Measurements from ENCODE around the gene MAL. TPM values are rescaled to one million over a fixed set of nuclear protein-coding genes. Genes with fewer than 3 reads are reported as not detected.
"Not testable (repeated sequence)": the region's sequence is repeated elsewhere in the genome, so short reads cannot be mapped to it uniquely, and the experiment has no call there.

MAL gene
- total RNA-seq, 1 experiment from 2014 or later, result not detected

DNA sequence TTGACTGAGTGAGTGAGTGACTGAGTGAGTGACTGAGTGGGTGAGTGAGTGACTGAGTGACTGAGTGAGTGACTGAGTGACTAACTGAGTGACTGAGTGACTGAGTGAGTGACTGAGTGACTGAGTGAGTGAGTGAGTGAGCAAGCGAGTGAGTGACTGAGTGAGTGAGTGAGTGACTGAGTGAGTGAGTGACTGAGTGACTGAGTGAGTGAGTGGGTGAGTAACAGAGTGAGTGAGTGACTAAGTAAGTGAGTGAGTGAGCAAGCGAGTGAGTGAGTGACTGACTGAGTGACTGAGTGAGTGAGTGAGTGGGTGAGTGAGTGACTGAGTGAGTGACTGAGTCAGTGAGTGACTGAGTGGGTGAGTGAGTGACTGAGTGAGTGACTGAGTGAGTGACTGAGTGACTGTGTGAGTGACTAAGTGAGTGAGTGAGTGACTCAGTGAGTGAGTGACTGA is 11.9 kb downstream of the MAL start:
- no peaks in the 10 kb centered on the region for H3K36me3 ChIP-seq (ENCODE audit: control insufficient read depth, insufficient read depth, low read length)
- Mint-ChIP-seq H3K36me3 (ENCODE audit: insufficient read depth, unreplicated experiment) (no peaks in the 10 kb centered on the region), H3K27ac (ENCODE audit: unreplicated experiment) (no peak overlapping the region), H3K27me3 (ENCODE audit: insufficient read depth, unreplicated experiment) (peaks cover 6% of the 10 kb centered on the region), H3K9me3 (ENCODE audit: unreplicated experiment) (peaks cover 44% of the 10 kb centered on the region), H3K4me1 (ENCODE audit: low read depth, unreplicated experiment) (no peaks in the 10 kb centered on the region), H3K4me3 (ENCODE audit: unreplicated experiment) (no peak overlapping the region)
- TF ChIP-seq, protein P1, sequence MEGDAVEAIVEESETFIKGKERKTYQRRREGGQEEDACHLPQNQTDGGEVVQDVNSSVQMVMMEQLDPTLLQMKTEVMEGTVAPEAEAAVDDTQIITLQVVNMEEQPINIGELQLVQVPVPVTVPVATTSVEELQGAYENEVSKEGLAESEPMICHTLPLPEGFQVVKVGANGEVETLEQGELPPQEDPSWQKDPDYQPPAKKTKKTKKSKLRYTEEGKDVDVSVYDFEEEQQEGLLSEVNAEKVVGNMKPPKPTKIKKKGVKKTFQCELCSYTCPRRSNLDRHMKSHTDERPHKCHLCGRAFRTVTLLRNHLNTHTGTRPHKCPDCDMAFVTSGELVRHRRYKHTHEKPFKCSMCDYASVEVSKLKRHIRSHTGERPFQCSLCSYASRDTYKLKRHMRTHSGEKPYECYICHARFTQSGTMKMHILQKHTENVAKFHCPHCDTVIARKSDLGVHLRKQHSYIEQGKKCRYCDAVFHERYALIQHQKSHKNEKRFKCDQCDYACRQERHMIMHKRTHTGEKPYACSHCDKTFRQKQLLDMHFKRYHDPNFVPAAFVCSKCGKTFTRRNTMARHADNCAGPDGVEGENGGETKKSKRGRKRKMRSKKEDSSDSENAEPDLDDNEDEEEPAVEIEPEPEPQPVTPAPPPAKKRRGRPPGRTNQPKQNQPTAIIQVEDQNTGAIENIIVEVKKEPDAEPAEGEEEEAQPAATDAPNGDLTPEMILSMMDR (IDR thresholded peaks at IDR 0.05; ENCODE audit: insufficient read depth in 1 of 2, low read depth in 1 of 2, low read length in 1 of 2, severe bottlenecking in 1 of 2, unreplicated experiment in 1 of 2), result no peak
- no peak for DNase-seq
- no peaks in the 10 kb centered on the region for H3K27me3 ChIP-seq (replicated peaks; ENCODE audit: control insufficient read depth, insufficient read depth, low read length)
- ChIA-PET POLR2A (no interaction called here), CTCF (no interaction called here)
- intact Hi-C loops (cut with micrococcal nuclease; ENCODE audit: unreplicated experiment), result no loop called here
- BruUV-seq (replicated peaks), result no TSS peak
- H3K9me3 ChIP-seq, result no peaks in the 10 kb centered on the region
- no peaks in the 10 kb centered on the region for H3K4me1 ChIP-seq
- H3K4me3 ChIP-seq (ENCODE audit: low read depth, low read length), result no peak overlapping the region

DNA sequence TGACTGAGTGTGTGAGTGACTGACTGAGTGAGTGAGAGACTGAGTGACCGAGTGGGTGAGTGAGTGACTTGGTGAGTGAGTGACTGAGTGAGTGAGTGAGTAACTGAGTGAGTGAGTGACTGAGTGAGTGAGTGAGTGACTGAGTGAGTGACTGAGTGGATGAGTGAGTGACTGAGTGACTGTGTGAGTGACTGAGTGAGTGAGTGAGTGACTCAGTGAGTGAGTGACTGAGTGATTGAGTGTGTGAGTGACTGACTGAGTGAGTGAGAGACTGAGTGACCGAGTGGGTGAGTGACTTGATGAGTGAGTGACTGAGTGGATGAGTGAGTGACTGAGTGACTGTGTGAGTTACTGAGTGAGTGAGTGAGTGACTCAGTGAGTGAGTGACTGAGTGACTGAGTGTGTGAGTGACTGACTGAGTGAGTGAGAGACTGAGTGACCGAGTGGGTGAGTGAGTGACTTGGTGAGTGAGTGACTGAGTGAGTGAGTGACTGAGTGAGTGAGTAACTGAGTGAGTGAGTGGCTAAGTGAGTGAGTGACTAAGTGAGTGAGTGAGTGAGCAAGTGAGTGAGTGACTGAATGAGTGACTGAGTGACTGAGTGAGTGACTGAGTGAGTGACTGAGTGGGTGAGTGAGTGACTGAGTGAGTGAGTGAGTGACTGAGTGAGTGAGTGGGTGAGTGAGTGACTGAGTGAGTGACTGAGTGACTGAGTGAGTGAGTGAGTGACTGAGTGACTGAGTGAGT is 12.5 kb downstream of the MAL start:
- H3K36me3 ChIP-seq (ENCODE audit: control insufficient read depth, insufficient read depth, low read length); DNase-seq; POLR2A ChIA-PET; H3K27me3 Mint-ChIP-seq (ENCODE audit: insufficient read depth, unreplicated experiment); H3K4me3 ChIP-seq (ENCODE audit: low read depth, low read length); CTCF ChIA-PET; H3K4me3 Mint-ChIP-seq (ENCODE audit: unreplicated experiment); H3K27ac Mint-ChIP-seq (ENCODE audit: unreplicated experiment); H3K36me3 Mint-ChIP-seq (ENCODE audit: insufficient read depth, unreplicated experiment); H3K27me3 ChIP-seq (replicated peaks; ENCODE audit: control insufficient read depth, insufficient read depth, low read length); H3K4me1 ChIP-seq; H3K9me3 ChIP-seq; H3K4me1 Mint-ChIP-seq (ENCODE audit: low read depth, unreplicated experiment); BruUV-seq (replicated peaks); intact Hi-C loops (cut with micrococcal nuclease; ENCODE audit: unreplicated experiment): not testable (repeated sequence)
- peaks cover 44% of the 10 kb centered on the region for H3K9me3 Mint-ChIP-seq (ENCODE audit: unreplicated experiment)

DNA sequence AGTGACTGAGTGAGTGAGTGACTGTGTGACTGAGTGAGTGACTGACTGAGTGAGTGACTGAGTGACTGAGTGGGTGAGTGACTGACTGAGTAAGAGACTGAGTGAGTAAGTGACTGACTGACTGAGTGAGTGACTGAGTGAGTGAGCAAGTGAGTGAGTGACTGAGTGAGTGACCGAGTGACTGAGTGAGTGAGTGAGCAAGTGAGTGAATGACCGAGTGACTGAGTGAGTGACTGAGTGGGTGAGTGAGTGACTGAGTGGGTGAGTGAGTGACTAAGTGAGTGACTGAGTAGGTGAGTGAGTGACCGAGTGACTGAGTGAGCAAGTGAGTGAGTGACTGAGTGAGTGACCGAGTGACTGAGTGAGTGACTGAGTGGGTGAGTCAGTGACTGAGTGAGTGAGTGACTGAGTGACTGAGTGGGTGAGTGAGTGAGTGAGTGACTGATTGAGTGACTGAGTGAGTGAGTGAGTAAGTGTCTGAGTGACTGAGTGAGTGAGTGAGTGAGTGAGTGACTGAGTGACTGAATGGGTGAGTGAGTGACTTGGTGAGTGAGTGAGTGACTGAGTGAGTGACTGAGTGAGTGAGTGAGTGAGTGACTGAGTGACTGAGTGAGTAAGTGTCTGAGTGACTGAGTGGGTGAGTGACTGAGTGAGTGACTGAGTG is 13.3 kb downstream of the MAL start:
- TF ChIP-seq, protein P1 (IDR thresholded peaks at IDR 0.05; ENCODE audit: insufficient read depth in 1 of 2, low read depth in 1 of 2, low read length in 1 of 2, severe bottlenecking in 1 of 2, unreplicated experiment in 1 of 2), result no peak
- no peaks in the 10 kb centered on the region for H3K9me3 ChIP-seq
- H3K4me1 ChIP-seq, result no peaks in the 10 kb centered on the region
- Mint-ChIP-seq H3K36me3 (ENCODE audit: insufficient read depth, unreplicated experiment) (no peaks in the 10 kb centered on the region), H3K4me3 (ENCODE audit: unreplicated experiment) (no peak overlapping the region), H3K9me3 (ENCODE audit: unreplicated experiment) (peaks cover 44% of the 10 kb centered on the region), H3K4me1 (ENCODE audit: low read depth, unreplicated experiment) (no peaks in the 10 kb centered on the region), H3K27me3 (ENCODE audit: insufficient read depth, unreplicated experiment) (peaks cover 6% of the 10 kb centered on the region), H3K27ac (ENCODE audit: unreplicated experiment) (no peak overlapping the region)
- no peaks in the 10 kb centered on the region for H3K27me3 ChIP-seq (replicated peaks; ENCODE audit: control insufficient read depth, insufficient read depth, low read length)
- intact Hi-C loops (cut with micrococcal nuclease; ENCODE audit: unreplicated experiment), result no loop called here
- no peaks in the 10 kb centered on the region; the same call in 1 of the 2 replicates for H3K36me3 ChIP-seq (ENCODE audit: control insufficient read depth, insufficient read depth, low read length)
- BruUV-seq (replicated peaks), result no TSS peak
- CTCF ChIA-PET, result no interaction called here
- no peak for DNase-seq
- H3K4me3 ChIP-seq (ENCODE audit: low read depth, low read length), result no peak overlapping the region
- POLR2A ChIA-PET, result no interaction called here

All from Caco-2 (cell line).